HG03521 (cell line): ENCODE measurements around the gene METAP1D.
"Not testable (repeated sequence)": the region's sequence is repeated elsewhere in the genome, so short reads cannot be mapped to it uniquely, and the experiment has no call there.

ENCODE experiments used
- ATAC-seq: cut with Tn5 transposase; IDR thresholded peaks from one replicate; pipeline ENCODE4 v1.9.1; 2021; ENCODE audit warnings: mild to moderate bottlenecking, moderate library complexity; ENCODE audit not compliant: unreplicated experiment

Gene METAP1D

DNA sequence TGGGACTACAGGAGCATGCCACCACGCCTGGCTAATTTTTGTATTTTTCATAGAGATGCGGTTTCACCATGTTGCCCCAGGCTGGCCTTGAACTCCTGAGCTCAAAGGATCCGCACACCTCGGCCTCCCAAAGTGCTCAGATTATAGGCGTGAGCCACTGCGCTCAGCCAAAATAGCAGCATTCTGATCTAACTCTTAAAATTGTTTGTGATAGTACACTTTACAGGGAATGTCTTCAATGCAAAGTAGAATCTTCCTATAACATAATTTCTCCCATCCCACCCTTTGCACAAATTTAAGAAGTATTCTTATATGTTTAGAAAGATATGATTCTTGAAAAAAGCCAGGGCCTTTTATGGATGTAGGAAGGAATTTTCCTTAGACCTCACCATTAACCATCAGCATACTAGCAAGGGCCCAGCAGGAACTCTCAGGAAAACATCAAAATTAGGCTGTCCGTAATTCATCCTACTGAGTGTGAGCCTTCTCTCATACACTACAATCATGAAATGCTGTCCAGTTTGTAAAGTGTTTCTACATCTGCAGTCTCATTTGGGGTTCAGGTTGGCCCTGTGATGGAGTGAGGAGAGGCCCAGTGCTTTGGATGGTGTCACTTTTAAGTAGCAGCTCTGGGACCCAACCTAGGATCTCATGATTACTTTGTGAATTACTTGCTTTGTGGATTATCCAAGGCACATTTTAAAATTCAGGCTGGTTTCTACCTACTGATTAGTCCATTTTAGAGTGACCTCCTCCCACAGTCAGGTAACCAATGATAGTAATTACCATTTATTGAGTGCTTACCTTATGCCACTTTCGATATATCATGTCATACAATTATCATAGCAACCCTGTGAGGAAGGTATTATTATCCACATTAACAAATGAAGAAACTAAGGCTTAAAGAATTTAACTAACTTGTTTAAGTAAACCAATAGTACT, 48.1 kb downstream of the METAP1D start:
- ATAC-seq: no peak

- ATAC-seq: no peak
Observed at GRCh38 chr2:172048508-172049503, 49.1 kb downstream of the METAP1D start.

- ATAC-seq: no peak
Observed at GRCh38 chr2:172049567-172050120, 49.9 kb downstream of the METAP1D start.

DNA sequence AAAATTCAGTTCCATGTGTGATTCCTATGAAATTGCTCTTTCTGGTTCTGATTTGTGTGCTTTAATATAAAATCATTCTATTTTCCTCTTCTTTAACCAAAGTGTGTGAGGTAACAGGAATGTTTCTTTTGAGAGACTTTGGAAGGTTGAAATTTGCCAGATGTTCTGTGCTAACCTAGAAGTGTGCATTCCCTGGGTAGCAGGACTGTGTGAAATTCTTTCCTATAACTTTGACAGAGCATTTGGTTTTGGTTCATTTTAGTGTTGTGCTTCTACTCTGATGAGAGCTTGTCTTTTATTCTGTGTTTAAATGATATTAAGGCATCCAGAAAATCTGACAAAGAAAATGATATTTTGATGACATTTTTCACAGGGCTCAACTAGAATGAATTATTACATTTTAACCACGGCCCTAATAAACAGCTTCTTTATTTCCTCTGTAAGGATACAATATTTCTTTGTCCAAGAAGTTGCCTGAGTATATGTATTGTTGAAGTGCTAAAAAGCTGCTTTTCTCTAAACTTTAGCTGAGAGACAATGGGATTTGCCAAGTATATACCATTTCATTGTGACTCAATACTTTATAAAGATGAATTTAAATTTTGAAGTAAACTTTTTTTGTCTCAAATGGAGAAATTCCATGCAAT, 50.8 kb downstream of the METAP1D start:
- no peak for ATAC-seq

DNA sequence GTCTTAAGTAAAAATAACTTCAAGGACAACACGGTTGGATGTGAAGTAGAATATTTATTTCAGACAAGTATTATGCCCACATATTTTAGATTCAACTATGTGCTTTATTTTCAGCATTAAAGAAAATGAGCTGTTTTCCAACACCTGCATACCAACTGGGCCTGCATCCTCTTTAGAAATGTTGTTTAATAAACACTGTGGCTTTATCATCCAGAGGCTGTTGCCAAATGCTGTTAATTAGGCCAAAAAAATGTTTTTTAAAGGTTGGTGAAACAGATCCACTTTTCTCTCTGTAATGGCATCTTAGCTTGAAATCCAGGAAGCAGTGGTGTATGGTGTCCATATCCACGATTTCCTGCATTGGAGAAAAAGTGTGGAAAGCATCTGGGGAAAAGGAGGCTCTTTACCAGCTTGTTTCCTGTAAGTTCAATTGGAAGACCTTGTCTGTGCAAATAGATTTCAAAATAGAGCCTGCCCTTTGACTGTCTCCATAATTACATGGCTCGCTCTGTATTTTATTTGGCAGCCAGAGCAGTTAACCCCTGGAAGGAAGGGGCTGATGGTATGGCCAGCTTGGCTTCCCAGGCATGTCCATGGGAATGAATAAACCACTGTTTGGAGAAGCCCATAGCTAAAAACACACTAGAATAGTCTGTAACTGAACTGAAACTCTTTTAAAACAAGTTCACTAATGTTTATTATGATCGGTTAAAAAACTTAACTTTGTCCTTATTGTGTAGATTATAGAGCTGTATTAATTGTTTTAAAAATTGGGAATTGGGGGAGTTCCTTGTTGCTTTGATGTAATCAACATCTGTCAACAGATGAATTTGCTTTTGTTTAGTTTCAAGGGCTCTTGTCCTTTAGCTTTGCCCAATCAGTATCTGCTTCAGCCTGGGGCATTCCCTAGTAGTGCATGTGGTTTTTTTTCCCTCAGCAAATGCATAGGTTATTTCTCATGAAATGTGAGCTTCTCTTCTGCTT, 52.5 kb downstream of the METAP1D start:
- ATAC-seq: no peak

GRCh38 chr2:172053486-172053885, 53.7 kb downstream of the METAP1D start:
- ATAC-seq: no peak

- ATAC-seq: no peak
Observed at GRCh38 chr2:172056293-172056692, 56.5 kb downstream of the METAP1D start.

DNA sequence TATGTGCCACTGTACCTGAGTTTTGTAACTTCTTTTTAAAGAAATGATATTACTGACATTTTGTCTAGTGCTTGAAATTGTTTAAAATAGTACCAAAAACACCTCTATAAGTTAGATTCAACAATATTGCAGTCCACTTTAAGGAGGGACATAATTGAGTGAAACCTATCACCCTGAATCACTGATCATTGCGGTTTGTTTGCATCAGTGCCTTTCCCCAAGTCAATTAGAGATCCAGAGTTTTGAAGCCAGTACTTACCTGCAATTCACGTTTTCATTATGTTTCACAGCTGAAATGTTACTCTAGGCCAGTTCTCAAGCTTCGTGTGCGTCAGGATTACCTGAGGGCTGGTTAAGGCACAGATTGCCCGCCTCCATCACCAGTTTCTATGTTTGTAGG, 58.9 kb downstream of the METAP1D start:
- no peak for ATAC-seq

DNA sequence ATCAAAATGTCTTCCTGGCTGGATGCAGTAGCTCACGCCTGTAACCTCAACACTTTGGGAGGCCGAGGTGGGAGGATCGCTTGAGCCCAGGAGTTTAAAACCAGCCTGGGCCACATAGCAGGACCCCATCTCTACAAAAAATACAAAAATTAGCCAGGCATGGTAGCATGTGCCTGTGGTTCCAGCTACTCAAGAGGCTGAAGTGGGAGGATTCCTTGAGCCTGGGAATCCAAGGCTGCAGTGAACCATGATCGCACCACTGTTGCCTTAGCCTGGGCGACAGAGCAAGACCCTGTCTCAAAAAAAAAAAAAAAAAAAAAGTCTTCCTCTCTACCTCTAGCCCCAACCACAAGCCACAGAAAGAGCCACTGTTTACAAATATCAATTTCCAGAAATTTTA, 60.4 kb downstream of the METAP1D start:
- ATAC-seq: not testable (repeated sequence)

DNA sequence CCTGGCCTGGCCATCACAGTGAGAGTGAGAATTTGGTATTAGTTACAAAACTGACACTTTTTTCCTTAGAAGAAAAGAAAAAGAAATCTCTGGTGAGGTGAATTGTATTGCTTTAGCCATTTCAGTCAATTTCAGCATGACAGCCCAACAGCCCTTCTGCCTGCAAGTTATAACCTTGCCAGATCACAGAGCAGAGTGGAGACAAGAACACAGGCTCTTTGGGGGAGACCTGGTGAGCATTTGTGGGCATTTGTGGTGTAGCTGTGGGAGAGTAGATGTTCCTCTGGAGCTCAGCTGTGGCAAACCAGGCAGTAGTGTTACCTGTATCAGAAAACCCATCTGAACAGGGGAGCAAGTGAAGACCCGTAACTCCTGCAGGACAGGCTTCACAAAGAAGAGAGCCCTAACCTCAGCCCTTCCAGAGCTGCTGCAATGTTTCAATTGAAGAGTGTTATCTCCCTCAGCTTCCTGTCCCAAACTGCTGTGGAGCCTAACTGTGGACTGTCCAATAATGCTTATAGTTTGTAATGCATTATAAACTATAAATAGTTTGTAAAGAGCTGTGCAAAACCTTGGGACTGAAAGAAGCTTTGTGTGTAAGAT, 62.8 kb downstream of the METAP1D start:
- no peak for ATAC-seq

- ATAC-seq: no peak
Observed at GRCh38 chr2:172063446-172063845, 63.7 kb downstream of the METAP1D start.

DNA sequence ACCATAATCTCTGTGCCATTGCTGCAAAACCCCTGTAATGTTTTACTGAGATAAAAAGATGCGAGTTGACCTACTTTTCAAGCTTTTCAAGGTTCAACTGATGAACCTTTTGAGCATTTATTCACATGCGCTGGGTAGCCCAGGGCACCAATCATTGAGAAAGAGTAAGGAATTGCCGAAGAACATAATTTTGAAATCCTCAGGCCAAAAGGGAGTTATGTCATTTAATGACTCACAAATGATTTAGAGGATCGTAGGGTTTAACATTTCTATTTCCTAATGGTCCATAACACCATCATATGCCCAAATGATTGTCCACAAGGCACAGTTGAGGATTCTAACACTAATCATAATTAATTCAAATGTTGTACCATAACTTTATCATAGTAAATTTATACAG, 65.4 kb downstream of the METAP1D start:
- ATAC-seq: no peak

- ATAC-seq: no peak
Observed at GRCh38 chr2:172066394-172066886, 66.7 kb downstream of the METAP1D start.

GRCh38 chr2:172067905-172068304, 68.2 kb downstream of the METAP1D start:
- ATAC-seq: not testable (repeated sequence)

- no peak for ATAC-seq
Observed at GRCh38 chr2:172070936-172071335, 71.2 kb downstream of the METAP1D start.

DNA sequence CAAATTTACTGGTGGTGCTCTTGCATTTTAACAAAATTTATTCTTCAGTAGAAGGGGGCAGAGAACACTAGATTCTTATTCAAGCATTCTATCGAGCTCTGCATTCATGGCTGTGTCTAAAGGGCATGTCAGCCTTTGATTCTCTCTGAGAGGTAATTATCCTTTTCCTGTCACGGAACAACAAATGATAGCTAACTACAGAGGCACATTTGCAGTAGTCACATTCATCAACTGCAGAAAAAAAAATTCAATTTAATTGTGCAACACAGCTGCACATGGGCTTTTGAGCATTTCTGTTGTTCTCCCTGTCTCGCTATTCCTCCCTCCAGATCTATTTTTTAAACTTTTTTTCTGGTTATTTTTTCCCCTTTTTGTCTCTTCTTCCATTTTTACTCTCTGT, 72.5 kb downstream of the METAP1D start:
- ATAC-seq: no peak

- no peak for ATAC-seq
Observed at GRCh38 chr2:172072706-172073105, 73.0 kb downstream of the METAP1D start.

- ATAC-seq: no peak
Observed at GRCh38 chr2:172073518-172073917, 73.8 kb downstream of the METAP1D start.

DNA sequence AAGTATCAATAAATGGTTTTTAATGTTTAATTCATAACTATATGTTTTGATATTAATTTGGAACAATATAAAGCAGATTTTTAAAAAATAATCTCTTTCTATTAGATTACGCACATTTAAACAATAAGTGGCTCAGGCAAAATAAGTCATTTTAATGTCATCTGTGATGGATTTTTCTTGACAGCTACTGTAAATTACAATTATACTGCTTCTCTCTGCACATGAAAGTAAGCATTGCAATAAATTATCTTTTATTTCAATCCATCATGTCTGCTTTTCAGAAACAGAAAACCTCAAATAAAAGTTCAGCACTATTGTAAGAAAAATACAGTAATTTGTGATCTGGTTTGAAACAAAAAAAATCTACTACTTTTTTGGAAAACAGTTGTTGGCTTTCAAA, 74.5 kb downstream of the METAP1D start:
- no peak for ATAC-seq
